ENCODE results near the gene PTPN20.

PTPN20 gene

GRCh38 chr10:47008769-47009168 lies 97.5 kb downstream of the PTPN20 start:
- H3K27ac ChIP-seq (ENCODE audit: insufficient read depth, low read depth, low read length, poor library complexity, severe bottlenecking) = no peak overlapping the region
- no peaks in the 10 kb centered on the region for H3K27me3 ChIP-seq (ENCODE audit: control insufficient read depth, insufficient read depth, low read length, poor library complexity, severe bottlenecking)
- no peaks in the 10 kb centered on the region for H3K9me3 ChIP-seq (ENCODE audit: control insufficient read depth, low read length)
- H3K36me3 ChIP-seq (ENCODE audit: control insufficient read depth, insufficient read depth, low read length) = no peaks in the 10 kb centered on the region
- H3K4me1 ChIP-seq (ENCODE audit: control insufficient read depth, insufficient read depth, low read length) = no peaks in the 10 kb centered on the region
- WGBS, 2 experiments = 82 to 84% methylated on average over 2 of the region's 2 CpGs
- no peak overlapping the region for H3K4me3 ChIP-seq (ENCODE audit: insufficient read depth, low read depth, low read length)

GRCh38 chr10:47009215-47009838 lies 98.1 kb downstream of the PTPN20 start:
- WGBS, 2 experiments = 86 to 87% methylated on average over 5 to 7 of the region's 7 CpGs
- no peak overlapping the region for H3K27ac ChIP-seq (ENCODE audit: insufficient read depth, low read depth, low read length, poor library complexity, severe bottlenecking)

GRCh38 chr10:47010036-47010435 lies 98.8 kb downstream of the PTPN20 start:
- Histone ChIP-seq H3K27ac (ENCODE audit: insufficient read depth, low read depth, low read length, poor library complexity, severe bottlenecking) (no peak overlapping the region), H3K9me3 (ENCODE audit: control insufficient read depth, low read length) (no peaks in the 10 kb centered on the region), H3K27me3 (ENCODE audit: control insufficient read depth, insufficient read depth, low read length, poor library complexity, severe bottlenecking) (no peaks in the 10 kb centered on the region), H3K4me3 (ENCODE audit: insufficient read depth, low read depth, low read length) (no peak overlapping the region), H3K4me1 (ENCODE audit: control insufficient read depth, insufficient read depth, low read length) (no peaks in the 10 kb centered on the region), H3K36me3 (ENCODE audit: control insufficient read depth, insufficient read depth, low read length) (no peaks in the 10 kb centered on the region)
- 90 to 100% methylated on average over 2 of the region's 3 CpGs for WGBS, 2 experiments

More at GRCh38 chr10:47009215-47009838, 98.1 kb downstream of the PTPN20 start:
- Histone ChIP-seq H3K36me3 (ENCODE audit: control insufficient read depth, insufficient read depth, low read length) (no peaks in the 10 kb centered on the region), H3K4me3 (ENCODE audit: insufficient read depth, low read depth, low read length) (no peak overlapping the region), H3K27me3 (ENCODE audit: control insufficient read depth, insufficient read depth, low read length, poor library complexity, severe bottlenecking) (no peaks in the 10 kb centered on the region), H3K9me3 (ENCODE audit: control insufficient read depth, low read length) (no peaks in the 10 kb centered on the region), H3K4me1 (ENCODE audit: control insufficient read depth, insufficient read depth, low read length) (no peaks in the 10 kb centered on the region)

GRCh38 chr10:47012214-47012613 lies 101.0 kb downstream of the PTPN20 start:
- Histone ChIP-seq H3K36me3 (ENCODE audit: control insufficient read depth, insufficient read depth, low read length) (no peaks in the 10 kb centered on the region), H3K4me1 (ENCODE audit: control insufficient read depth, insufficient read depth, low read length) (no peaks in the 10 kb centered on the region), H3K4me3 (ENCODE audit: insufficient read depth, low read depth, low read length) (no peak overlapping the region), H3K27me3 (ENCODE audit: control insufficient read depth, insufficient read depth, low read length, poor library complexity, severe bottlenecking) (no peaks in the 10 kb centered on the region), H3K27ac (ENCODE audit: insufficient read depth, low read depth, low read length, poor library complexity, severe bottlenecking) (no peak overlapping the region), H3K9me3 (ENCODE audit: control insufficient read depth, low read length) (no peaks in the 10 kb centered on the region)

- no peaks in the 10 kb centered on the region for H3K9me3 ChIP-seq (ENCODE audit: control insufficient read depth, low read length)
- H3K4me1 ChIP-seq (ENCODE audit: control insufficient read depth, insufficient read depth, low read length) = no peaks in the 10 kb centered on the region
- no peaks in the 10 kb centered on the region for H3K36me3 ChIP-seq (ENCODE audit: control insufficient read depth, insufficient read depth, low read length)
- no peaks in the 10 kb centered on the region for H3K27me3 ChIP-seq (ENCODE audit: control insufficient read depth, insufficient read depth, low read length, poor library complexity, severe bottlenecking)
- 84 to 85% methylated on average over 14 of the region's 14 CpGs for WGBS, 2 experiments
- no peak overlapping the region for H3K27ac ChIP-seq (ENCODE audit: insufficient read depth, low read depth, low read length, poor library complexity, severe bottlenecking)
- H3K4me3 ChIP-seq (ENCODE audit: insufficient read depth, low read depth, low read length) = no peak overlapping the region
Measured at GRCh38 chr10:47013507-47014154, 102.4 kb downstream of the PTPN20 start.

- no peaks in the 10 kb centered on the region for H3K4me1 ChIP-seq (ENCODE audit: control insufficient read depth, insufficient read depth, low read length)
- no peaks in the 10 kb centered on the region for H3K27me3 ChIP-seq (ENCODE audit: control insufficient read depth, insufficient read depth, low read length, poor library complexity, severe bottlenecking)
- no peaks in the 10 kb centered on the region for H3K9me3 ChIP-seq (ENCODE audit: control insufficient read depth, low read length)
- no peaks in the 10 kb centered on the region for H3K36me3 ChIP-seq (ENCODE audit: control insufficient read depth, insufficient read depth, low read length)
- no peak overlapping the region for H3K4me3 ChIP-seq (ENCODE audit: insufficient read depth, low read depth, low read length)
- H3K27ac ChIP-seq (ENCODE audit: insufficient read depth, low read depth, low read length, poor library complexity, severe bottlenecking) = no peak overlapping the region
Measured at GRCh38 chr10:47015404-47015803, 104.2 kb downstream of the PTPN20 start.

- 95% methylated on average over 8 of the region's 8 CpGs for WGBS, 2 experiments
- H3K4me1 ChIP-seq (ENCODE audit: control insufficient read depth, insufficient read depth, low read length) = no peaks in the 10 kb centered on the region
- H3K9me3 ChIP-seq (ENCODE audit: control insufficient read depth, low read length) = no peaks in the 10 kb centered on the region
- no peak overlapping the region for H3K27ac ChIP-seq (ENCODE audit: insufficient read depth, low read depth, low read length, poor library complexity, severe bottlenecking)
- H3K4me3 ChIP-seq (ENCODE audit: insufficient read depth, low read depth, low read length) = no peak overlapping the region
- no peaks in the 10 kb centered on the region for H3K27me3 ChIP-seq (ENCODE audit: control insufficient read depth, insufficient read depth, low read length, poor library complexity, severe bottlenecking)
- H3K36me3 ChIP-seq (ENCODE audit: control insufficient read depth, insufficient read depth, low read length) = no peaks in the 10 kb centered on the region
Measured at GRCh38 chr10:47016564-47016963, 105.3 kb downstream of the PTPN20 start.

- no peaks in the 10 kb centered on the region for H3K9me3 ChIP-seq (ENCODE audit: control insufficient read depth, low read length)
- no peak overlapping the region for H3K27ac ChIP-seq (ENCODE audit: insufficient read depth, low read depth, low read length, poor library complexity, severe bottlenecking)
- no peak overlapping the region for H3K4me3 ChIP-seq (ENCODE audit: insufficient read depth, low read depth, low read length)
- H3K27me3 ChIP-seq (ENCODE audit: control insufficient read depth, insufficient read depth, low read length, poor library complexity, severe bottlenecking) = no peaks in the 10 kb centered on the region
- WGBS, 2 experiments = 91 to 96% methylated on average over 2 of the region's 2 CpGs
- no peaks in the 10 kb centered on the region for H3K4me1 ChIP-seq (ENCODE audit: control insufficient read depth, insufficient read depth, low read length)
- no peaks in the 10 kb centered on the region for H3K36me3 ChIP-seq (ENCODE audit: control insufficient read depth, insufficient read depth, low read length)
Measured at GRCh38 chr10:47018026-47018735, 107.0 kb downstream of the PTPN20 start.

GRCh38 chr10:47019155-47020145 lies 108.2 kb downstream of the PTPN20 start:
- Histone ChIP-seq H3K9me3 (ENCODE audit: control insufficient read depth, low read length) (no peaks in the 10 kb centered on the region), H3K36me3 (ENCODE audit: control insufficient read depth, insufficient read depth, low read length) (no peaks in the 10 kb centered on the region), H3K27ac (ENCODE audit: insufficient read depth, low read depth, low read length, poor library complexity, severe bottlenecking) (no peak overlapping the region), H3K4me1 (ENCODE audit: control insufficient read depth, insufficient read depth, low read length) (no peaks in the 10 kb centered on the region), H3K4me3 (ENCODE audit: insufficient read depth, low read depth, low read length) (no peak overlapping the region), H3K27me3 (ENCODE audit: control insufficient read depth, insufficient read depth, low read length, poor library complexity, severe bottlenecking) (no peaks in the 10 kb centered on the region)
- 90 to 93% methylated on average over 7 to 8 of the region's 8 CpGs for WGBS, 2 experiments
